Activated CD4-positive, alpha-beta T cell treated with anti-CD3 and anti-CD28 coated beads for 24 hours (primary cell): ENCODE measurements around the gene GLG1.

Experiments used
- DNase-seq, 2 donors: peaks; one replicate each; pipeline ENCODE4 v3.0.0-alpha.2; 2020; ENCODE audit warnings: low read depth in 2 of 2

GLG1 gene

GRCh38 chr16:74472540-74472939 lies 134.4 kb downstream of the GLG1 start:
- no peak for DNase-seq

- DNase-seq, result no peak
Observed at GRCh38 chr16:74472010-74472409, 134.9 kb downstream of the GLG1 start.

- DNase-seq, result no peak
Observed at GRCh38 chr16:74469946-74470478, 136.9 kb downstream of the GLG1 start.

GRCh38 chr16:74468807-74469525 lies 137.9 kb downstream of the GLG1 start:
- no peak for DNase-seq

GRCh38 chr16:74466872-74467271 lies 140.0 kb downstream of the GLG1 start:
- no peak for DNase-seq

GRCh38 chr16:74465851-74466685 lies 140.8 kb downstream of the GLG1 start:
- no peak for DNase-seq

- no peak for DNase-seq
Observed at GRCh38 chr16:74465281-74465680, 141.6 kb downstream of the GLG1 start.

GRCh38 chr16:74463888-74464287 lies 143.0 kb downstream of the GLG1 start:
- no peak for DNase-seq

GRCh38 chr16:74462361-74462760 lies 144.6 kb downstream of the GLG1 start:
- DNase-seq, result no peak

- DNase-seq, result no peak
Observed at GRCh38 chr16:74461826-74462225, 145.1 kb downstream of the GLG1 start.

- no peak for DNase-seq
Observed at GRCh38 chr16:74460542-74460941, 146.4 kb downstream of the GLG1 start.

GRCh38 chr16:74456290-74456625 lies 150.7 kb downstream of the GLG1 start:
- no peak for DNase-seq

GRCh38 chr16:74455619-74456289 lies 151.2 kb downstream of the GLG1 start:
- no peak for DNase-seq

GRCh38 chr16:74455213-74455612 lies 151.7 kb downstream of the GLG1 start:
- DNase-seq, result no peak

- no peak for DNase-seq
Observed at GRCh38 chr16:74451951-74452758, 154.8 kb downstream of the GLG1 start.

GRCh38 chr16:74450967-74451760 lies 155.8 kb downstream of the GLG1 start:
- DNase-seq, result no peak

- DNase-seq, result no peak
Observed at GRCh38 chr16:74450236-74450635, 156.7 kb downstream of the GLG1 start.

GRCh38 chr16:74449470-74449869 lies 157.4 kb downstream of the GLG1 start:
- no peak for DNase-seq

- no peak for DNase-seq
Observed at GRCh38 chr16:74448990-74449389, 157.9 kb downstream of the GLG1 start.

GRCh38 chr16:74447578-74447977 lies 159.3 kb downstream of the GLG1 start:
- DNase-seq, result no peak

GRCh38 chr16:74446866-74447265 lies 160.0 kb downstream of the GLG1 start:
- DNase-seq, result no peak
